GM18861 (cell line): ENCODE data around the gene MEAF6.
"Not testable (repeated sequence)": the region's sequence is repeated elsewhere in the genome, so short reads cannot be mapped to it uniquely, and the experiment has no call there.

Source experiments
- ATAC-seq: cut with Tn5 transposase; IDR thresholded peaks from one replicate; pipeline ENCODE4 v1.9.1; 2021; ENCODE audit not compliant: unreplicated experiment

The MEAF6 gene

GRCh38 chr1:37532418-37533156 lies 18.0 kb upstream of the MEAF6 start:
- ATAC-seq = not testable (repeated sequence)

GRCh38 chr1:37529888-37530287 lies 15.3 kb upstream of the MEAF6 start:
- ATAC-seq = not testable (repeated sequence)

- no peak for ATAC-seq
These were observed 5.0 kb upstream of the MEAF6 start for GRCh38 chr1:37519613-37520012.

- not testable (repeated sequence) for ATAC-seq
These were observed 4.4 kb upstream of the MEAF6 start for GRCh38 chr1:37518929-37519328.

- ATAC-seq = not testable (repeated sequence)
These were observed 3.7 kb upstream of the MEAF6 start for GRCh38 chr1:37518241-37518640.

GRCh38 chr1:37517569-37517968 lies 3.0 kb upstream of the MEAF6 start:
- no peak for ATAC-seq

GRCh38 chr1:37515185-37516034 lies 844 bp upstream of the MEAF6 start:
- no peak for ATAC-seq

GRCh38 chr1:37513795-37514349 lies 694 bp downstream of the MEAF6 start:
- ATAC-seq = no peak

- no peak for ATAC-seq
These were observed 5.4 kb downstream of the MEAF6 start for GRCh38 chr1:37509181-37509580.

- ATAC-seq = no peak
These were observed 7.8 kb downstream of the MEAF6 start for GRCh38 chr1:37506740-37507139.

- ATAC-seq = not testable (repeated sequence)
These were observed 11.8 kb downstream of the MEAF6 start for GRCh38 chr1:37502791-37503190.

- ATAC-seq = no peak
These were observed 12.5 kb downstream of the MEAF6 start for GRCh38 chr1:37502104-37502503.

GRCh38 chr1:37501661-37502060 lies 12.9 kb downstream of the MEAF6 start:
- no peak for ATAC-seq

- no peak for ATAC-seq
These were observed 15.5 kb downstream of the MEAF6 start for GRCh38 chr1:37498872-37499617.

- no peak for ATAC-seq
These were observed 16.7 kb downstream of the MEAF6 start for GRCh38 chr1:37497832-37498231.

- no peak for ATAC-seq
These were observed 18.7 kb downstream of the MEAF6 start for GRCh38 chr1:37495875-37496274.

- no peak for ATAC-seq
These were observed 21.0 kb downstream of the MEAF6 start for GRCh38 chr1:37493336-37494098.

- ATAC-seq = no peak
These were observed 27.0 kb downstream of the MEAF6 start for GRCh38 chr1:37487619-37487984.

- ATAC-seq = no peak
These were observed 27.6 kb downstream of the MEAF6 start for GRCh38 chr1:37486680-37487618.
